HL-60 (cell line): ENCODE results near the gene PHF21B.

Source experiments
- DNase-seq, 2 experiments: peaks; one replicate each; pipeline ENCODE4 v3.0.0-alpha.2; 2010 to 2020; ENCODE audit warnings: low read depth in 1 of 2, low spot score in 1 of 2
- H3K27ac ChIP-seq: fragments of 250-450 bp; sonication (Bioruptor Pico); replicated peaks from 2 replicates; pipeline ENCODE4 v1.5.1; 2020; ENCODE audit warnings: mild to moderate bottlenecking, moderate library complexity
- H3K27me3 ChIP-seq: fragments of 250-450 bp; sonication (Bioruptor Pico); 2 replicates; pipeline ENCODE4 v1.5.1; 2021; ENCODE audit warnings: mild to moderate bottlenecking, moderate library complexity; ENCODE audit not compliant: insufficient read depth, poor library complexity, severe bottlenecking
- H3K4me3 ChIP-seq: replicated peaks from 2 replicates; pipeline ENCODE4 v1.5.1; 2011; ENCODE audit warnings: mild to moderate bottlenecking, control low read depth, low read length; ENCODE audit not compliant: insufficient read depth
- CTCF ChIP-seq: IDR thresholded peaks from one replicate; pipeline ENCODE4 v1.5.1; 2011; ENCODE audit warnings: low read length, control low read depth, inconsistent platforms; ENCODE audit not compliant: insufficient read depth
- GABPA ChIP-seq: IDR thresholded peaks from 2 replicates; pipeline ENCODE4 v1.6.1; 2012; ENCODE audit warnings: low read depth
- POLR2AphosphoS5 ChIP-seq: IDR thresholded peaks from 2 replicates; pipeline ENCODE4 v1.6.1; 2012; ENCODE audit warnings: low read depth
- SPI1 ChIP-seq: IDR thresholded peaks from 2 replicates; pipeline ENCODE4 v1.6.1; 2012; ENCODE audit warnings: low read depth, mild to moderate bottlenecking, borderline replicate concordance
- TF ChIP-seq, protein P1 (sequence below): IDR thresholded peaks from 2 replicates; pipeline ENCODE4 v1.6.1; 2012; ENCODE audit warnings: low read depth; ENCODE audit not compliant: insufficient replicate concordance

The PHF21B gene

GRCh38 chr22:44914026-44914721 is 95.6 kb downstream of the PHF21B start:
- no peak overlapping the region for H3K4me3 ChIP-seq
- DNase-seq = no peak
- TF ChIP-seq CTCF = no peak
- TF ChIP-seq SPI1 = no peak
- TF ChIP-seq GABPA = no peak
- no peak for TF ChIP-seq POLR2AphosphoS5
- TF ChIP-seq, protein P1, sequence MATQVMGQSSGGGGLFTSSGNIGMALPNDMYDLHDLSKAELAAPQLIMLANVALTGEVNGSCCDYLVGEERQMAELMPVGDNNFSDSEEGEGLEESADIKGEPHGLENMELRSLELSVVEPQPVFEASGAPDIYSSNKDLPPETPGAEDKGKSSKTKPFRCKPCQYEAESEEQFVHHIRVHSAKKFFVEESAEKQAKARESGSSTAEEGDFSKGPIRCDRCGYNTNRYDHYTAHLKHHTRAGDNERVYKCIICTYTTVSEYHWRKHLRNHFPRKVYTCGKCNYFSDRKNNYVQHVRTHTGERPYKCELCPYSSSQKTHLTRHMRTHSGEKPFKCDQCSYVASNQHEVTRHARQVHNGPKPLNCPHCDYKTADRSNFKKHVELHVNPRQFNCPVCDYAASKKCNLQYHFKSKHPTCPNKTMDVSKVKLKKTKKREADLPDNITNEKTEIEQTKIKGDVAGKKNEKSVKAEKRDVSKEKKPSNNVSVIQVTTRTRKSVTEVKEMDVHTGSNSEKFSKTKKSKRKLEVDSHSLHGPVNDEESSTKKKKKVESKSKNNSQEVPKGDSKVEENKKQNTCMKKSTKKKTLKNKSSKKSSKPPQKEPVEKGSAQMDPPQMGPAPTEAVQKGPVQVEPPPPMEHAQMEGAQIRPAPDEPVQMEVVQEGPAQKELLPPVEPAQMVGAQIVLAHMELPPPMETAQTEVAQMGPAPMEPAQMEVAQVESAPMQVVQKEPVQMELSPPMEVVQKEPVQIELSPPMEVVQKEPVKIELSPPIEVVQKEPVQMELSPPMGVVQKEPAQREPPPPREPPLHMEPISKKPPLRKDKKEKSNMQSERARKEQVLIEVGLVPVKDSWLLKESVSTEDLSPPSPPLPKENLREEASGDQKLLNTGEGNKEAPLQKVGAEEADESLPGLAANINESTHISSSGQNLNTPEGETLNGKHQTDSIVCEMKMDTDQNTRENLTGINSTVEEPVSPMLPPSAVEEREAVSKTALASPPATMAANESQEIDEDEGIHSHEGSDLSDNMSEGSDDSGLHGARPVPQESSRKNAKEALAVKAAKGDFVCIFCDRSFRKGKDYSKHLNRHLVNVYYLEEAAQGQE = no peak
- no peak overlapping the region for H3K27ac ChIP-seq
- no peaks in the 10 kb centered on the region for H3K27me3 ChIP-seq

GRCh38 chr22:44913198-44913983 is 96.4 kb downstream of the PHF21B start:
- TF ChIP-seq CTCF (no peak), GABPA (no peak), SPI1 (no peak), POLR2AphosphoS5 (no peak)
- TF ChIP-seq, protein P1 = no peak
- Histone ChIP-seq H3K27me3 (no peaks in the 10 kb centered on the region), H3K4me3 (no peak overlapping the region), H3K27ac (no peak overlapping the region)
- DNase-seq = no peak

DNA sequence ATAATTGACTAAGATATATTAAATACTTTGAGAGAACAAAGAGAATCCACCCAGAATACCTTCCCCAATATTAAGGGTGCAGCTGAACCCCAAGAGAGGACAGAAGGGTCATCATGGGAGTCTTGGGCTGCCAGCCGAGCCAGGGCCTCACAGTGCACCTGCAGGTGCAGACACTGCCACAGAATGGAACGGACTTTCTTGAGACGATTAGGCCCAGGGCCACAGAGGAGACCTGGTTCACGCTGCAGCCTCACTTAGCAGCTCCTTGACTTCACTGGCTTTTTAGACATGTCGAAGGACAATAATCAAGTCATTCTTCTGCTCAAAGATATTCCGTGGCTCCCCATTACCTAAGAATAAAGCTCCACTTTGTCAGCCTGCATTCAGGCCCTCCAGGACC is 100.6 kb downstream of the PHF21B start:
- no peaks in the 10 kb centered on the region for H3K27me3 ChIP-seq
- H3K4me3 ChIP-seq = no peak overlapping the region
- no peak for DNase-seq
- TF ChIP-seq SPI1 (no peak), CTCF (no peak), GABPA (no peak), POLR2AphosphoS5 (no peak)
- TF ChIP-seq, protein P1 = no peak
- no peak overlapping the region for H3K27ac ChIP-seq
